Measurements from ENCODE around the gene SSH2.
"Not testable (repeated sequence)": the region's sequence is repeated elsewhere in the genome, so short reads cannot be mapped to it uniquely, and the experiment has no call there.

Gene SSH2

GRCh38 chr17:29664743-29665480 lies 265.1 kb downstream of the SSH2 start:
- no peak for DNase-seq (ENCODE audit: low spot score)

- DNase-seq (ENCODE audit: low spot score): peak; percentile 25
Measured at GRCh38 chr17:29663155-29663554, 266.9 kb downstream of the SSH2 start.

GRCh38 chr17:29661213-29661612 lies 268.8 kb downstream of the SSH2 start:
- no peak for DNase-seq (ENCODE audit: low spot score)

- no peak for DNase-seq (ENCODE audit: low spot score)
Measured at GRCh38 chr17:29659155-29659554, 270.9 kb downstream of the SSH2 start.

- no peak for DNase-seq (ENCODE audit: low spot score)
Measured at GRCh38 chr17:29655323-29655722, 274.7 kb downstream of the SSH2 start.

- no peak for DNase-seq (ENCODE audit: low spot score)
Measured at GRCh38 chr17:29653995-29654714, 275.9 kb downstream of the SSH2 start.

GRCh38 chr17:29652976-29653375 lies 277.1 kb downstream of the SSH2 start:
- no peak for DNase-seq (ENCODE audit: low spot score)

- DNase-seq (ENCODE audit: low spot score): not testable (repeated sequence)
Measured at GRCh38 chr17:29651913-29652312, 278.1 kb downstream of the SSH2 start.

GRCh38 chr17:29650396-29650795 lies 279.6 kb downstream of the SSH2 start:
- no peak for DNase-seq (ENCODE audit: low spot score)

- DNase-seq (ENCODE audit: low spot score): no peak
Measured at GRCh38 chr17:29649359-29649758, 280.7 kb downstream of the SSH2 start.

GRCh38 chr17:29648005-29648404 lies 282.0 kb downstream of the SSH2 start:
- no peak for DNase-seq (ENCODE audit: low spot score)

- DNase-seq (ENCODE audit: low spot score): no peak
Measured at GRCh38 chr17:29645515-29646051, 284.4 kb downstream of the SSH2 start.

- DNase-seq (ENCODE audit: low spot score): no peak
Measured at GRCh38 chr17:29643817-29644160, 286.2 kb downstream of the SSH2 start.

- DNase-seq (ENCODE audit: low spot score): no peak
Measured at GRCh38 chr17:29642171-29642611, 287.8 kb downstream of the SSH2 start.

- DNase-seq (ENCODE audit: low spot score): no peak
Measured at GRCh38 chr17:29640981-29641642, 288.9 kb downstream of the SSH2 start.

GRCh38 chr17:29640413-29640812 lies 289.6 kb downstream of the SSH2 start:
- no peak for DNase-seq (ENCODE audit: low spot score)

GRCh38 chr17:29633886-29634285 lies 296.1 kb downstream of the SSH2 start:
- DNase-seq (ENCODE audit: low spot score): no peak

GRCh38 chr17:29630630-29631193 lies 299.3 kb downstream of the SSH2 start:
- no peak for DNase-seq (ENCODE audit: low spot score)

GRCh38 chr17:29629839-29630238 lies 300.2 kb downstream of the SSH2 start:
- DNase-seq (ENCODE audit: low spot score): no peak

- DNase-seq (ENCODE audit: low spot score): no peak
Measured at GRCh38 chr17:29628644-29629043, 301.4 kb downstream of the SSH2 start.

- no peak for DNase-seq (ENCODE audit: low spot score)
Measured at GRCh38 chr17:29627951-29628350, 302.1 kb downstream of the SSH2 start.

- peak; percentile 60 for DNase-seq (ENCODE audit: low spot score)
Measured at GRCh38 chr17:29625037-29625750, 304.8 kb downstream of the SSH2 start.
